PC-9 (cell line): Measurements from ENCODE around the gene KIF5B. TPM values are rescaled to one million over a fixed set of nuclear protein-coding genes. Genes with fewer than 3 reads are reported as not detected.
"Not testable (repeated sequence)": the region's sequence is repeated elsewhere in the genome, so short reads cannot be mapped to it uniquely, and the experiment has no call there.

Source experiments
- BruUV-seq: library from RNA; stranded (reverse); fragments of 400-500 nt; replicated peaks from 2 replicates; lab custom pipeline; 2021; lab: Mats Ljungman, UMichigan
- CTCF ChIA-PET: fragments of 300-600 bp; sonication (Branson Sonifier 250); formaldehyde crosslinking; loops from one replicate; lab custom pipeline; 2022; ENCODE audit warnings: antibody characterized with exemption; lab: Charles Lee
- POLR2A ChIA-PET: fragments of 300-600 bp; sonication (Branson Sonifier 250); formaldehyde crosslinking; loops from one replicate; lab custom pipeline; 2022; ENCODE audit warnings: antibody characterized with exemption; ENCODE audit not compliant: unreplicated experiment; lab: Charles Lee
- DNase-seq, 2 experiments: peaks; one replicate each; pipeline versions ENCODE4 v3.0.0 to v3.0.0-alpha.2; 2015 to 2022; ENCODE audit warnings: mixed read lengths in 1 of 2
- H2AFZ ChIP-seq: fragments of 200-600 bp; sonication (generic); 2 replicates; pipeline ENCODE4 v1.8.1; 2017; ENCODE audit warnings: antibody characterized with exemption
- H3F3A ChIP-seq: fragments of 200-600 bp; sonication (generic); 2 replicates; pipeline ENCODE4 v1.8.1; 2017; ENCODE audit warnings: antibody characterized with exemption, mild to moderate bottlenecking, low read depth; ENCODE audit not compliant: insufficient read depth
- H3K27ac ChIP-seq: fragments of 200-600 bp; sonication (generic); 2 replicates; pipeline ENCODE4 v1.6.1; 2016; ENCODE audit warnings: mixed run types
- H3K27me3 ChIP-seq: fragments of 200-600 bp; sonication (generic); 2 replicates; pipeline ENCODE4 v1.6.1; 2016; ENCODE audit warnings: low read depth, mixed run types; ENCODE audit not compliant: insufficient read depth
- H3K36me3 ChIP-seq: fragments of 200-600 bp; sonication (generic); 2 replicates; pipeline ENCODE4 v1.6.1; 2016; ENCODE audit warnings: low read depth, mixed run types
- H3K4me1 ChIP-seq: fragments of 200-600 bp; sonication (generic); replicated peaks from 2 replicates; pipeline ENCODE4 v1.6.1; 2016; ENCODE audit warnings: mixed run types; ENCODE audit not compliant: insufficient read depth
- H3K4me2 ChIP-seq: fragments of 200-600 bp; sonication (generic); 2 replicates; pipeline ENCODE4 v1.6.1; 2017; ENCODE audit warnings: mixed run types
- H3K4me3 ChIP-seq: fragments of 200-600 bp; sonication (generic); 2 replicates; pipeline ENCODE4 v1.6.1; 2016; ENCODE audit warnings: mixed run types
- H3K79me2 ChIP-seq: fragments of 200-600 bp; sonication (generic); 2 replicates; pipeline ENCODE4 v1.6.1; 2017; ENCODE audit warnings: low read depth, mixed run types
- H3K9me2 ChIP-seq: fragments of 200-600 bp; sonication (generic); 2 replicates; pipeline ENCODE4 v1.8.1; 2017; ENCODE audit warnings: mild to moderate bottlenecking; ENCODE audit not compliant: insufficient read depth
- H3K9me3 ChIP-seq: fragments of 200-600 bp; sonication (generic); 2 replicates; pipeline ENCODE4 v1.8.1; 2016; ENCODE audit warnings: low read depth; ENCODE audit not compliant: insufficient read depth
- H4K20me1 ChIP-seq: fragments of 200-600 bp; sonication (generic); 2 replicates; pipeline ENCODE4 v1.8.1; 2017; ENCODE audit not compliant: insufficient read depth
- EZH2 ChIP-seq: fragments of 200-600 bp; sonication (generic); IDR thresholded peaks from 2 replicates; pipeline ENCODE4 v1.8.0; 2017; ENCODE audit warnings: antibody characterized with exemption, low read depth
- intact Hi-C: fragments of 100-400 bp; cut with micrococcal nuclease; formaldehyde crosslinking; loops from one replicate; pipeline ENCODE4 v1.10.0; 2022; ENCODE audit not compliant: unreplicated experiment
- total RNA-seq: library from RNA; stranded (reverse); gene quantifications from 2 replicates; pipeline ENCODE4 v1.2.3, GENCODE V29; 2021
- TF ChIP-seq, protein P1 (sequence below): fragments of 200-600 bp; sonication (generic); conservative IDR thresholded peaks from 2 replicates; pipeline ENCODE4 v1.6.1; 2017; ENCODE audit warnings: mixed run types, antibody characterized with exemption, mild to moderate bottlenecking, moderate library complexity

KIF5B gene
- total RNA-seq, 1 experiment from 2014 or later, result 76.9 TPM

DNA sequence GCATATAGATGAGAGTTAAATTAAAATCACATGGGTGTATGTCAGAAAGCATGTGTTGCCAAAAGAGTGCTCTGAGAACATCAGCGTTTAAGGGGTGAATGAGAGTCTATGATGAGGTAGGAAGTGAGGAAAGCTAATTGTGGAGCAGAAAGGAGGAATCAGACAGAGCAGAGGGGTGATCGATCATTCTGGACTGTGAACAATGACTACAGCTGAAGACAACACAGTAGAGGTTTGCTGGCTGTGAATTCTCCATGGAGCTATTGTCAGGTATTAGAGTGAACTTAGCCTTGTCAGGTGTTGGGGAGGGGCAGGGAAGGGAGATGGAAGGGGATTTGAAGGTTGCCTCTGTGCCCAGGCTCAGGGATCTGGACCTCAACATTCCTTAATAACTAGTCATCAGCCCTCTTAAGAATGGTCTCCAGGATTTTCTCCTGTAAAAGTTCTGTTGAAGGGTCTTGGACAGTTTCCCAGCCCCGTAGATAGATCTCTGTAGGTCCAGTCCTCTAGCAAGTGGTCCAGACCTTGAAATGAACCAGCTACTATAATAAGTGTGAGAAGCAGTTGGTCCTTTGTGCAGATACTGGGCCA is 57.1 kb downstream of the KIF5B start:
- CTCF ChIA-PET, result no interaction called here
- POLR2A ChIA-PET, result no interaction called here
- H3K9me3 ChIP-seq, result no peaks in the 10 kb centered on the region
- H3F3A ChIP-seq, result no peaks in the 10 kb centered on the region
- no peak overlapping the region for H3K4me3 ChIP-seq
- no peaks in the 10 kb centered on the region for H3K9me2 ChIP-seq
- BruUV-seq, result no TSS peak
- intact Hi-C loops, result no loop called here
- H3K79me2 ChIP-seq, result no peaks in the 10 kb centered on the region
- no peak overlapping the region for H3K4me2 ChIP-seq
- no peak for DNase-seq
- TF ChIP-seq, protein P1, sequence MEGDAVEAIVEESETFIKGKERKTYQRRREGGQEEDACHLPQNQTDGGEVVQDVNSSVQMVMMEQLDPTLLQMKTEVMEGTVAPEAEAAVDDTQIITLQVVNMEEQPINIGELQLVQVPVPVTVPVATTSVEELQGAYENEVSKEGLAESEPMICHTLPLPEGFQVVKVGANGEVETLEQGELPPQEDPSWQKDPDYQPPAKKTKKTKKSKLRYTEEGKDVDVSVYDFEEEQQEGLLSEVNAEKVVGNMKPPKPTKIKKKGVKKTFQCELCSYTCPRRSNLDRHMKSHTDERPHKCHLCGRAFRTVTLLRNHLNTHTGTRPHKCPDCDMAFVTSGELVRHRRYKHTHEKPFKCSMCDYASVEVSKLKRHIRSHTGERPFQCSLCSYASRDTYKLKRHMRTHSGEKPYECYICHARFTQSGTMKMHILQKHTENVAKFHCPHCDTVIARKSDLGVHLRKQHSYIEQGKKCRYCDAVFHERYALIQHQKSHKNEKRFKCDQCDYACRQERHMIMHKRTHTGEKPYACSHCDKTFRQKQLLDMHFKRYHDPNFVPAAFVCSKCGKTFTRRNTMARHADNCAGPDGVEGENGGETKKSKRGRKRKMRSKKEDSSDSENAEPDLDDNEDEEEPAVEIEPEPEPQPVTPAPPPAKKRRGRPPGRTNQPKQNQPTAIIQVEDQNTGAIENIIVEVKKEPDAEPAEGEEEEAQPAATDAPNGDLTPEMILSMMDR, result no peak
- no peak for TF ChIP-seq EZH2
- H3K4me1 ChIP-seq, result no peaks in the 10 kb centered on the region
- no peaks in the 10 kb centered on the region for H4K20me1 ChIP-seq
- no peak overlapping the region for H3K27ac ChIP-seq
- no peaks in the 10 kb centered on the region for H3K27me3 ChIP-seq
- H3K36me3 ChIP-seq, result no peaks in the 10 kb centered on the region
- no peak overlapping the region for H2AFZ ChIP-seq

DNA sequence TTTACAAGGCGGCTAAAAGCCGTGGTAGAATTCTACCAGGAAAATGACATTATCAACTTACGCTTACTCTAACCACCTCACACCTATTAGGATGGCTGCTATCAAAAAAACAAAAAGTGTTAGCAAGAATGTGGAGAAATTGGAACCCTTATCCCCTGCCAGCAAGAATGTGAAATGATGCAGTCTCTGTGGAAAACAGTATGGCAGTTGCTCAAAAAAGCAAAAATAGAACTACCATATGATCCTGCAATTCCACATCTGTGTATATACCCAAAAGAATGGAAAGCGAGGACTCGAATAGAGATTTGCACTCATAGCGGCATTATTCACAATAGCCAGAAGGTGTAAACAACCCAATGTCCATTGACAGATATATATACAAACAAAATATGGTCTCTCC is 61.3 kb downstream of the KIF5B start:
- Histone ChIP-seq H3K27ac (no peak overlapping the region), H3K4me2 (no peak overlapping the region), H4K20me1 (no peaks in the 10 kb centered on the region), H2AFZ (no peak overlapping the region), H3K9me3 (no peaks in the 10 kb centered on the region), H3K4me1 (no peaks in the 10 kb centered on the region), H3K27me3 (no peaks in the 10 kb centered on the region), H3F3A (no peaks in the 10 kb centered on the region), H3K36me3 (no peaks in the 10 kb centered on the region), H3K9me2 (no peaks in the 10 kb centered on the region), H3K4me3 (no peak overlapping the region), H3K79me2 (no peaks in the 10 kb centered on the region)
- no peak for TF ChIP-seq EZH2
- TF ChIP-seq, protein P1, result no peak
- BruUV-seq, result no TSS peak
- ChIA-PET POLR2A (no interaction called here), CTCF (interaction anchor here (0.6 kb wide), 1 partner anchor 890 kb away, joined by 4 read pairs; no protein-coding TSS in a partner anchor)
- intact Hi-C loops, result no loop called here
- DNase-seq, result no peak

DNA sequence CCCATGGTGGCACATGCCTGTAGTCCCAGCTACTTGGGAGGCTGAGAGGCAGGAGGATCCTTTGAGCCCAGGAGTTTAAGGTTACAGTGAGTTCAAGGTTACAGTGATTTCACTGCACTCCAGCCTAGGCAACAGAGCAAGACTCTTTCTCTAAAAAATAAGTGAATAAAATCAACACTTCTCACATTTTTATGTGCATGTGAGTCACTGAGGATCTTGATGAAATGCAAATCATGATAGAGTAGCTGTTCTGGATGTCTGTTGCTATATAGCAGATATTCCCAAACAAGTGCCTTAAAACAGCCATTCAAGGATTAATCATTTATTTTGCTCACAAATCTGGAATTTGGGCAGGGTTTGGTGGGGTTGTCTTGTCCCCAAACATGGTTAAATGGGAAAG is 65.3 kb downstream of the KIF5B start:
- POLR2A ChIA-PET, result no interaction called here
- Histone ChIP-seq H2AFZ (no peak overlapping the region), H3K36me3 (no peaks in the 10 kb centered on the region), H4K20me1 (no peaks in the 10 kb centered on the region), H3K4me2 (no peak overlapping the region), H3K79me2 (no peaks in the 10 kb centered on the region), H3K9me2 (no peaks in the 10 kb centered on the region), H3K27me3 (no peaks in the 10 kb centered on the region), H3K4me1 (no peaks in the 10 kb centered on the region), H3K4me3 (no peak overlapping the region), H3K27ac (no peak overlapping the region), H3K9me3 (no peaks in the 10 kb centered on the region), H3F3A (no peaks in the 10 kb centered on the region)
- CTCF ChIA-PET, result no interaction called here
- TF ChIP-seq EZH2, result no peak
- TF ChIP-seq, protein P1, result no peak
- no peak for DNase-seq
- intact Hi-C loops, result no loop called here
- no TSS peak for BruUV-seq

GRCh38 chr10:31987786-31988185 is 68.4 kb downstream of the KIF5B start:
- H3K4me3 ChIP-seq, BruUV-seq, H3F3A ChIP-seq, H3K4me1 ChIP-seq, H3K27ac ChIP-seq, H3K4me2 ChIP-seq, CTCF ChIA-PET, H3K9me2 ChIP-seq, H3K27me3 ChIP-seq, H3K36me3 ChIP-seq, POLR2A ChIA-PET, H4K20me1 ChIP-seq, H2AFZ ChIP-seq, H3K9me3 ChIP-seq, H3K79me2 ChIP-seq, DNase-seq, intact Hi-C loops: not testable (repeated sequence)
